Thymus (tissue), 11 donors: ENCODE data around the gene MCMBP. TPM values are rescaled to one million over a fixed set of nuclear protein-coding genes. Genes with fewer than 3 reads are reported as not detected.

ENCODE experiments used
- DNase-seq, 9 donors: peaks; one replicate each; pipeline ENCODE4 v3.0.0-alpha.2; 2013; ENCODE audit warnings: low spot score in 9 of 9, low read depth in 6 of 9, missing footprints in 1 of 9
- H3K27ac ChIP-seq, 2 donors: one replicate each; pipeline ENCODE4 v1.5.1; 2013; ENCODE audit warnings: control low read depth in 1 of 2, low read depth in 1 of 2, low read length in 1 of 2, mild to moderate bottlenecking in 1 of 2, moderate library complexity in 1 of 2
- H3K27me3 ChIP-seq, 2 donors: one replicate each; pipeline ENCODE4 v1.5.1; 2013; ENCODE audit warnings: low read length in 1 of 2; ENCODE audit not compliant: control insufficient read depth in 2 of 2, insufficient read depth in 1 of 2
- H3K36me3 ChIP-seq, 2 donors: one replicate each; pipeline ENCODE4 v1.5.1; 2013; ENCODE audit warnings: low read length in 1 of 2, mild to moderate bottlenecking in 1 of 2, moderate library complexity in 1 of 2; ENCODE audit not compliant: control insufficient read depth in 2 of 2, insufficient read depth in 2 of 2
- H3K4me1 ChIP-seq, 2 donors: one replicate each; pipeline ENCODE4 v1.5.1; 2013; ENCODE audit warnings: low read length in 2 of 2; ENCODE audit not compliant: control insufficient read depth in 2 of 2, insufficient read depth in 2 of 2
- H3K4me3 ChIP-seq, 2 donors: one replicate each; pipeline ENCODE4 v1.5.1; 2013; ENCODE audit warnings: low read length in 2 of 2, control low read depth in 1 of 2, mild to moderate bottlenecking in 1 of 2
- H3K9me3 ChIP-seq, 2 donors: one replicate each; pipeline ENCODE4 v1.5.1; 2013; ENCODE audit warnings: low read length in 1 of 2, mild to moderate bottlenecking in 1 of 2; ENCODE audit not compliant: control insufficient read depth in 2 of 2, insufficient read depth in 1 of 2
- WGBS: extraction: QIAGEN DNeasy Blood & Tissue Kit; methylation state at CpG from one replicate; pipeline ENCODE4 v1.1.7; 2013; 5-methylcytosine and 5-hydroxymethylcytosine counted together
- polyA plus RNA-seq: library from polyadenylated mRNA; stranded (reverse); fragments of 200-250 nt; gene quantifications from one replicate; pipeline ENCODE4 v1.2.3, GENCODE V29; 2013
- total RNA-seq: library from RNA; stranded (reverse); fragments of 120-200 nt; gene quantifications from one replicate; pipeline ENCODE4 v1.2.4, GENCODE V29; 2013
- donor health status: healthy.

MCMBP gene
- total and polyA plus RNA-seq, 2 donors = 30.3 to 53.2 TPM

- Histone ChIP-seq H3K36me3 (peaks cover 30 to 65% of the 10 kb centered on the region in 2 donors), H3K9me3 (no peaks in the 10 kb centered on the region), H3K27me3 (no peaks in the 10 kb centered on the region), H3K4me3 (no peak overlapping the region), H3K27ac (no peak overlapping the region), H3K4me1 (no peaks in the 10 kb centered on the region)
- WGBS = 98% methylated on average over 6 of the region's 6 CpGs
- no peak for DNase-seq
These were observed 20.4 kb downstream of the MCMBP start for GRCh38 chr10:119852277-119852676.

GRCh38 chr10:119849944-119850343, 22.7 kb downstream of the MCMBP start:
- WGBS = 99% methylated on average over 3 of the region's 3 CpGs
- peaks cover 32 to 80% of the 10 kb centered on the region in 2 donors for H3K36me3 ChIP-seq
- no peak overlapping the region for H3K27ac ChIP-seq
- no peak overlapping the region for H3K4me3 ChIP-seq
- no peaks in the 10 kb centered on the region for H3K4me1 ChIP-seq
- H3K9me3 ChIP-seq = no peaks in the 10 kb centered on the region
- no peak for DNase-seq
- no peaks in the 10 kb centered on the region for H3K27me3 ChIP-seq

- DNase-seq = no peak
- peaks cover 37 to 87% of the 10 kb centered on the region in 2 donors for H3K36me3 ChIP-seq
- H3K4me3 ChIP-seq = no peak overlapping the region
- H3K27me3 ChIP-seq = no peaks in the 10 kb centered on the region
- no peaks in the 10 kb centered on the region for H3K4me1 ChIP-seq
- 95% methylated on average over 6 of the region's 6 CpGs for WGBS
- H3K27ac ChIP-seq = no peak overlapping the region
- no peaks in the 10 kb centered on the region for H3K9me3 ChIP-seq
These were observed 23.4 kb downstream of the MCMBP start for GRCh38 chr10:119849031-119849789.

GRCh38 chr10:119845656-119846055, 27.0 kb downstream of the MCMBP start:
- H3K4me1 ChIP-seq = no peaks in the 10 kb centered on the region
- no peaks in the 10 kb centered on the region for H3K27me3 ChIP-seq
- DNase-seq = no peak
- WGBS = 100% methylated on average over 1 of the region's 1 CpG
- no peak overlapping the region for H3K27ac ChIP-seq
- no peaks in the 10 kb centered on the region for H3K9me3 ChIP-seq
- no peak overlapping the region for H3K4me3 ChIP-seq
- peaks cover 39 to 87% of the 10 kb centered on the region in 2 donors for H3K36me3 ChIP-seq

- no peak for DNase-seq
- Histone ChIP-seq H3K36me3 (peaks cover 30 to 84% of the 10 kb centered on the region in 2 donors), H3K4me1 (no peaks in the 10 kb centered on the region), H3K27ac (no peak overlapping the region), H3K9me3 (no peaks in the 10 kb centered on the region), H3K4me3 (no peak overlapping the region), H3K27me3 (no peaks in the 10 kb centered on the region)
- over 99% methylated on average over 4 of the region's 4 CpGs for WGBS
These were observed 38.5 kb downstream of the MCMBP start for GRCh38 chr10:119834188-119834587.

- 98% methylated on average over 2 of the region's 2 CpGs for WGBS
- Histone ChIP-seq H3K27me3 (no peaks in the 10 kb centered on the region), H3K4me1 (no peaks in the 10 kb centered on the region), H3K4me3 (no peak overlapping the region), H3K27ac (no peak overlapping the region), H3K36me3 (peaks cover 33 to 85% of the 10 kb centered on the region in 2 donors), H3K9me3 (no peaks in the 10 kb centered on the region)
- no peak for DNase-seq
These were observed 39.7 kb downstream of the MCMBP start for GRCh38 chr10:119832951-119833350.

GRCh38 chr10:119831656-119832055, 41.0 kb downstream of the MCMBP start:
- no peaks in the 10 kb centered on the region for H3K27me3 ChIP-seq
- WGBS = 98% methylated on average over 11 of the region's 11 CpGs
- H3K36me3 ChIP-seq = peaks cover 27 to 84% of the 10 kb centered on the region in 2 donors
- no peak for DNase-seq
- no peak overlapping the region for H3K27ac ChIP-seq
- H3K9me3 ChIP-seq = no peaks in the 10 kb centered on the region
- no peaks in the 10 kb centered on the region for H3K4me1 ChIP-seq
- H3K4me3 ChIP-seq = no peak overlapping the region

GRCh38 chr10:119830851-119831250, 41.8 kb downstream of the MCMBP start:
- H3K36me3 ChIP-seq = peaks cover 23 to 77% of the 10 kb centered on the region in 2 donors
- no peak overlapping the region for H3K4me3 ChIP-seq
- H3K4me1 ChIP-seq = no peaks in the 10 kb centered on the region
- no peaks in the 10 kb centered on the region for H3K9me3 ChIP-seq
- 97% methylated on average over 4 of the region's 4 CpGs for WGBS
- no peaks in the 10 kb centered on the region for H3K27me3 ChIP-seq
- no peak for DNase-seq
- no peak overlapping the region for H3K27ac ChIP-seq

GRCh38 chr10:119829429-119829828, 43.2 kb downstream of the MCMBP start:
- peaks cover 18 to 67% of the 10 kb centered on the region in 2 donors for H3K36me3 ChIP-seq
- no peak for DNase-seq

More at GRCh38 chr10:119829429-119829828, 43.2 kb downstream of the MCMBP start:
- Histone ChIP-seq H3K4me1 (no peaks in the 10 kb centered on the region), H3K9me3 (no peaks in the 10 kb centered on the region), H3K27ac (no peak overlapping the region), H3K27me3 (no peaks in the 10 kb centered on the region), H3K4me3 (no peak overlapping the region)
- WGBS = 98% methylated on average over 7 of the region's 7 CpGs
